SJSA1 (cell line): ENCODE results near the gene OMA1. TPM values are rescaled to one million over a fixed set of nuclear protein-coding genes. Genes with fewer than 3 reads are reported as not detected.

Source experiments
- DNase-seq, 2 experiments: peaks; one replicate each; pipeline ENCODE4 v3.0.0-alpha.2; 2015 to 2020; ENCODE audit warnings: low spot score in 2 of 2, low read depth in 1 of 2
- H3K27ac ChIP-seq: fragments of 250-450 bp; sonication (Bioruptor Pico); 2 replicates; pipeline ENCODE4 v1.5.1; 2020; ENCODE audit warnings: mild to moderate bottlenecking, moderate library complexity
- H3K27me3 ChIP-seq: fragments of 250-450 bp; sonication (Bioruptor Pico); replicated peaks from 2 replicates; pipeline ENCODE4 v1.5.1; 2020; ENCODE audit warnings: mild to moderate bottlenecking, moderate library complexity
- H3K36me3 ChIP-seq: fragments of 250-450 bp; sonication (Bioruptor Pico); 2 replicates; pipeline ENCODE4 v1.5.1; 2020; ENCODE audit warnings: mild to moderate bottlenecking
- H3K4me1 ChIP-seq: fragments of 250-450 bp; sonication (Bioruptor Pico); replicated peaks from 2 replicates; pipeline ENCODE4 v1.6.1; 2021; ENCODE audit warnings: mild to moderate bottlenecking
- H3K4me3 ChIP-seq: fragments of 250-450 bp; sonication (Bioruptor Pico); 2 replicates; pipeline ENCODE4 v1.5.1; 2020; ENCODE audit warnings: mild to moderate bottlenecking
- H3K9me3 ChIP-seq: fragments of 250-450 bp; sonication (Bioruptor Pico); replicated peaks from 2 replicates; pipeline ENCODE4 v1.5.1; 2020; ENCODE audit warnings: mild to moderate bottlenecking
- total RNA-seq: library from RNA; depleted of rRNA; stranded (reverse); fragments of >200 nt; shearing (Covaris generic); gene quantifications from 2 replicates; pipeline ENCODE4 v1.2.3, GENCODE V29; 2014

OMA1 gene
- total RNA-seq, 1 experiment from 2014 or later: 11.5 TPM

GRCh38 chr1:58480191-58480590 is 66.3 kb downstream of the OMA1 start:
- H3K9me3 ChIP-seq: no peaks in the 10 kb centered on the region
- no peaks in the 10 kb centered on the region for H3K27me3 ChIP-seq
- no peak overlapping the region for H3K27ac ChIP-seq
- no peaks in the 10 kb centered on the region for H3K36me3 ChIP-seq
- no peak overlapping the region for H3K4me3 ChIP-seq
- no peaks in the 10 kb centered on the region for H3K4me1 ChIP-seq
- no peak for DNase-seq

- no peak for DNase-seq
Measured at GRCh38 chr1:58477390-58477789, 69.1 kb downstream of the OMA1 start.

GRCh38 chr1:58476179-58476578 is 70.3 kb downstream of the OMA1 start:
- no peaks in the 10 kb centered on the region for H3K4me1 ChIP-seq
- DNase-seq: no peak
- no peaks in the 10 kb centered on the region for H3K9me3 ChIP-seq
- H3K27me3 ChIP-seq: no peaks in the 10 kb centered on the region
- H3K4me3 ChIP-seq: no peak overlapping the region
- H3K36me3 ChIP-seq: no peaks in the 10 kb centered on the region
- no peak overlapping the region for H3K27ac ChIP-seq

More at GRCh38 chr1:58477390-58477789, 69.1 kb downstream of the OMA1 start:
- H3K36me3 ChIP-seq: no peaks in the 10 kb centered on the region
- no peaks in the 10 kb centered on the region for H3K4me1 ChIP-seq
- no peaks in the 10 kb centered on the region for H3K9me3 ChIP-seq
- no peaks in the 10 kb centered on the region for H3K27me3 ChIP-seq
- no peak overlapping the region for H3K27ac ChIP-seq
- H3K4me3 ChIP-seq: no peak overlapping the region

GRCh38 chr1:58469476-58469875 is 77.0 kb downstream of the OMA1 start:
- no peak overlapping the region for H3K27ac ChIP-seq
- no peaks in the 10 kb centered on the region for H3K9me3 ChIP-seq
- DNase-seq: no peak
- no peaks in the 10 kb centered on the region for H3K27me3 ChIP-seq
- H3K4me3 ChIP-seq: no peak overlapping the region
- no peaks in the 10 kb centered on the region for H3K36me3 ChIP-seq
- no peaks in the 10 kb centered on the region for H3K4me1 ChIP-seq

- no peak for DNase-seq
- no peaks in the 10 kb centered on the region for H3K27me3 ChIP-seq
- H3K36me3 ChIP-seq: no peaks in the 10 kb centered on the region
- H3K4me1 ChIP-seq: no peaks in the 10 kb centered on the region
- H3K9me3 ChIP-seq: no peaks in the 10 kb centered on the region
- no peak overlapping the region for H3K4me3 ChIP-seq
- no peak overlapping the region for H3K27ac ChIP-seq
Measured at GRCh38 chr1:58469016-58469415, 77.5 kb downstream of the OMA1 start.

- no peak for DNase-seq
- no peak overlapping the region for H3K4me3 ChIP-seq
- no peaks in the 10 kb centered on the region for H3K36me3 ChIP-seq
- H3K27me3 ChIP-seq: no peaks in the 10 kb centered on the region
- H3K4me1 ChIP-seq: no peaks in the 10 kb centered on the region
- no peak overlapping the region for H3K27ac ChIP-seq
- no peaks in the 10 kb centered on the region for H3K9me3 ChIP-seq
Measured at GRCh38 chr1:58468612-58469011, 77.9 kb downstream of the OMA1 start.

- H3K27me3 ChIP-seq: no peaks in the 10 kb centered on the region
- no peak overlapping the region for H3K27ac ChIP-seq
- no peak overlapping the region for H3K4me3 ChIP-seq
- DNase-seq: no peak
- H3K36me3 ChIP-seq: no peaks in the 10 kb centered on the region
- no peaks in the 10 kb centered on the region for H3K9me3 ChIP-seq
- no peaks in the 10 kb centered on the region for H3K4me1 ChIP-seq
Measured at GRCh38 chr1:58466630-58467241, 79.8 kb downstream of the OMA1 start.

- no peak for DNase-seq
- no peaks in the 10 kb centered on the region for H3K36me3 ChIP-seq
- H3K9me3 ChIP-seq: no peaks in the 10 kb centered on the region
- H3K4me3 ChIP-seq: no peak overlapping the region
- no peaks in the 10 kb centered on the region for H3K27me3 ChIP-seq
- no peak overlapping the region for H3K27ac ChIP-seq
- no peaks in the 10 kb centered on the region for H3K4me1 ChIP-seq
Measured at GRCh38 chr1:58465825-58466629, 80.5 kb downstream of the OMA1 start.

- Histone ChIP-seq H3K9me3 (no peaks in the 10 kb centered on the region), H3K27ac (no peak overlapping the region), H3K36me3 (no peaks in the 10 kb centered on the region), H3K4me1 (no peaks in the 10 kb centered on the region), H3K27me3 (no peaks in the 10 kb centered on the region), H3K4me3 (no peak overlapping the region)
- DNase-seq: no peak
Measured at GRCh38 chr1:58465176-58465575, 81.3 kb downstream of the OMA1 start.

GRCh38 chr1:58460469-58460868 is 86.1 kb downstream of the OMA1 start:
- Histone ChIP-seq H3K9me3 (no peaks in the 10 kb centered on the region), H3K27me3 (0 out of 2 replicates have a peak, but pooled peaks cover 10% of the 10 kb centered on the region), H3K4me1 (no peaks in the 10 kb centered on the region), H3K36me3 (no peaks in the 10 kb centered on the region), H3K27ac (no peak overlapping the region), H3K4me3 (no peak overlapping the region)
- DNase-seq: no peak

GRCh38 chr1:58459911-58460310 is 86.6 kb downstream of the OMA1 start:
- no peaks in the 10 kb centered on the region for H3K9me3 ChIP-seq
- no peak for DNase-seq
- H3K27ac ChIP-seq: no peak overlapping the region
- H3K36me3 ChIP-seq: no peaks in the 10 kb centered on the region
- no peaks in the 10 kb centered on the region for H3K4me1 ChIP-seq
- H3K27me3 ChIP-seq: 0 out of 2 replicates have a peak, but pooled peaks cover 12% of the 10 kb centered on the region
- H3K4me3 ChIP-seq: no peak overlapping the region

- no peak for DNase-seq
- no peaks in the 10 kb centered on the region for H3K4me1 ChIP-seq
Measured at GRCh38 chr1:58457023-58457635, 89.4 kb downstream of the OMA1 start.

GRCh38 chr1:58456470-58456869 is 90.1 kb downstream of the OMA1 start:
- H3K4me1 ChIP-seq: no peaks in the 10 kb centered on the region
- H3K36me3 ChIP-seq: no peaks in the 10 kb centered on the region
- H3K9me3 ChIP-seq: no peaks in the 10 kb centered on the region
- H3K4me3 ChIP-seq: no peak overlapping the region
- H3K27ac ChIP-seq: no peak overlapping the region
- no peak for DNase-seq
- 0 out of 2 replicates have a peak, but pooled peaks cover 12% of the 10 kb centered on the region for H3K27me3 ChIP-seq

More at GRCh38 chr1:58457023-58457635, 89.4 kb downstream of the OMA1 start:
- H3K4me3 ChIP-seq: no peak overlapping the region
- H3K9me3 ChIP-seq: no peaks in the 10 kb centered on the region
- no peak overlapping the region for H3K27ac ChIP-seq
- H3K27me3 ChIP-seq: 0 out of 2 replicates have a peak, but pooled peaks cover 12% of the 10 kb centered on the region
- H3K36me3 ChIP-seq: no peaks in the 10 kb centered on the region

GRCh38 chr1:58454807-58455206 is 91.7 kb downstream of the OMA1 start:
- Histone ChIP-seq H3K4me1 (no peaks in the 10 kb centered on the region), H3K4me3 (no peak overlapping the region), H3K36me3 (no peaks in the 10 kb centered on the region), H3K27me3 (0 out of 2 replicates have a peak, but pooled peaks cover 12% of the 10 kb centered on the region), H3K9me3 (no peaks in the 10 kb centered on the region), H3K27ac (no peak overlapping the region)
- DNase-seq: no peak
